ENCODE measurements around the gene FOXC1. TPM values are rescaled to one million over a fixed set of nuclear protein-coding genes. Genes with fewer than 3 reads are reported as not detected.
A peak's percentile ranks its signal among the peaks of the same experiment; 100 is the strongest.

FOXC1 gene
- total and polyA plus RNA-seq, 2 of the 13 experiments (the other 11 are each of a cell fraction or from before 2014, with no cell fraction given) = 0.44 to 0.55 TPM

DNA sequence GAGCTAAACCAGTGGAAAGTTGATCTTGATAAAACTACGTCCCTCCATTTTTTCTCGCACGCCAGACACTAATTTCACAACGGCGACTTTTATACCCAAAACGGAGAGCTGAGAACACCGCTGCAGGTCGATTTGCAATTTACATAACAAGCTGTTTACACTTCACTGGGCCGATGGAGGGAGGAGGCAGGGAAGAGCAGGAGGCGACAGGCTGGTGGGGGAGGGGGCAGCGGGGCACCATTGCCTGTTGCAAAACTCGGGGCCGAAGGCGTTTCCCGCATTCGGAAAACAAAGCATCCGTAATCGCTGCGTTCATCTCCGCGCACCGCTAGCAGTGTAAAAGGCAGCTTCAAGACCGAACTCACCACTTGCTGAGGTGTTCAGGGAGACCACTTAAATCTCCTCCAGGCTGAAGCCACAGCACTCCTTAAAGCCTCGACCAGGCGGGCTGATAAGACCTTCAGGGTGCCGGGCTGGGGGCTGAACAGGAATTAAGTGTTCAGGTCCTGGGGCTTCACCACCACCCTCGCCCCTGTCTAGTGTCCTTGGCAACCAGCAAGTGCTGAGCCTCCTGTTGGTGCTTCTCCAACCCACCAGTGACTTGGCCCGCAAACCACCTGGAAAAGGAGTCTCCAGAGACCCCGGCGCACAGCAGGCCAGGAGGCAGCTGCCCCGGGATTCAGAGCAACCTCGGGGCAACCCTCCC is 2.0 kb upstream of the FOXC1 start:
- in situ Hi-C loops (cut with HindIII; ENCODE audit: extremely low pct_ligation_motif_present, low pct_unique_long_range_greater_than_20kb) = loop anchor here (5.0 kb wide), 1 partner anchor 500 kb away; no protein-coding TSS in a partner anchor
- Histone ChIP-seq H3K27me3 (ENCODE audit: control insufficient read depth in 1 of 2, insufficient read depth in 2 of 2, low read length in 2 of 2) (peaks cover 32 to 69% of the 10 kb centered on the region in 2 experiments), H4K20me1 (ENCODE audit: insufficient read depth, low read length) (peaks cover 11% of the 10 kb centered on the region; the same call in 1 of the 2 replicates), H3K27ac (ENCODE audit: extremely low read length, insufficient read depth, low read length) (no peak overlapping the region), H3K4me1 (ENCODE audit: insufficient read depth, low read length) (peaks cover 55% of the 10 kb centered on the region), H3K4me3 (replicated peaks in 1 of 3; ENCODE audit: insufficient read depth in 1 of 3, low read depth in 2 of 3, low read length in 3 of 3) (peak overlapping the region; percentile 18 to 73 (median 34)), H3K4me2 (ENCODE audit: low read depth, low read length) (peak overlapping the region; percentile 94), H3K9me3 (ENCODE audit: low read length) (no peaks in the 10 kb centered on the region), H3K9ac (ENCODE audit: insufficient read depth, low read depth, low read length) (no peak overlapping the region), H3K36me3 (replicated peaks in 1 of 2; ENCODE audit: control insufficient read depth in 1 of 2, insufficient read depth in 2 of 2, low read length in 2 of 2) (no peaks in the 10 kb centered on the region), H3K79me2 (ENCODE audit: insufficient read depth, low read length) (no peaks in the 10 kb centered on the region), H2AFZ (ENCODE audit: low read length) (no peak overlapping the region)
- BruUV-seq (replicated peaks) = no TSS peak
- POLR2A ChIA-PET = no interaction called here
- DNase-seq (ENCODE audit: low spot score) (peak; percentile 52), ATAC-seq (no peak; the same call in 2 of the 3 replicates), FAIRE-seq (no peak)
- WGBS (ENCODE audit: low lambda C conversion rate) = 2% methylated on average over 28 of the region's 32 CpGs
- intact Hi-C loops (cut with micrococcal nuclease; ENCODE audit: unreplicated experiment) = no loop called here
- CTCF ChIA-PET (ENCODE audit: low intra/inter-chr PET ratio, low total read pairs) = no interaction called here
- TF ChIP-seq, protein P1, sequence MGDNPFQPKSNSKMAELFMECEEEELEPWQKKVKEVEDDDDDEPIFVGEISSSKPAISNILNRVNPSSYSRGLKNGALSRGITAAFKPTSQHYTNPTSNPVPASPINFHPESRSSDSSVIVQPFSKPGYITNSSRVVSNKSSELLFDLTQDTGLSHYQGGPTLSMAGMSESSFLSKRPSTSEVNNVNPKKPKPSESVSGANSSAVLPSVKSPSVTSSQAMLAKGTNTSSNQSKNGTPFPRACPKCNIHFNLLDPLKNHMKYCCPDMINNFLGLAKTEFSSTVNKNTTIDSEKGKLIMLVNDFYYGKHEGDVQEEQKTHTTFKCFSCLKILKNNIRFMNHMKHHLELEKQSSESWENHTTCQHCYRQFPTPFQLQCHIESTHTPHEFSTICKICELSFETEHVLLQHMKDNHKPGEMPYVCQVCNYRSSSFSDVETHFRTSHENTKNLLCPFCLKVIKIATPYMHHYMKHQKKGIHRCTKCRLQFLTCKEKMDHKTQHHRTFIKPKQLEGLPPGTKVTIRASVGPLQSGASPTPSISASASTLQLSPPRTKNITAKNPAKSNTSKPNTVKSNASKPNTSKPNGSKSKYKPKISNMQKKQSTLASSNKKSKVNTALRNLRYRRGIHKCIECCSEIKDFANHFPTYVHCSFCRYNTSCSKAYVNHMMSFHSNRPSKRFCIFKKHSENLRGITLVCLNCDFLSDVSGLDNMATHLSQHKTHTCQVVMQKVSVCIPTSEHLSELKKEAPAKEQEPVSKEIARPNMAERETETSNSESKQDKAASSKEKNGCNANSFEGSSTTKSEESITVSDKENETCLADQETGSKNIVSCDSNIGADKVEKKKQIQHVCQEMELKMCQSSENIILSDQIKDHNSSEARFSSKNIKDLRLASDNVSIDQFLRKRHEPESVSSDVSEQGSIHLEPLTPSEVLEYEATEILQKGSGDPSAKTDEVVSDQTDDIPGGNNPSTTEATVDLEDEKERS (CRISPR knock-in tag; IDR thresholded peaks at IDR 0.05) = peak; percentile 58; the same call in 1 of the 2 replicates
- TF ChIP-seq ZNF598 (CRISPR knock-in tag; IDR thresholded peaks at IDR 0.05; ENCODE audit: borderline replicate concordance) (0 out of 2 replicates have a peak, but pooled peaks have one; percentile 40), ISL2 (CRISPR knock-in tag; IDR thresholded peaks at IDR 0.05) (no peak), HNF4G (IDR thresholded peaks at IDR 0.05; ENCODE audit: borderline replicate concordance, low read depth, low read length) (no peak), HNF4G (CRISPR knock-in tag; IDR thresholded peaks at IDR 0.05; ENCODE audit: borderline replicate concordance, low read depth) (no peak), SKI (IDR thresholded peaks at IDR 0.05; ENCODE audit: partially characterized antibody) (peak; percentile 31), KMT2B (CRISPR knock-in tag; IDR thresholded peaks at IDR 0.05) (0 out of 2 replicates have a peak, but pooled peaks have one; percentile 29), RAD21 (CRISPR knock-in tag; IDR thresholded peaks at IDR 0.05) (no peak), TOPORS (CRISPR knock-in tag; IDR thresholded peaks at IDR 0.05) (0 out of 2 replicates have a peak, but pooled peaks have one; percentile 44), ZNF543 (CRISPR knock-in tag; IDR thresholded peaks at IDR 0.05) (no peak), PHF21A (CRISPR knock-in tag; IDR thresholded peaks at IDR 0.05) (0 out of 2 replicates have a peak, but pooled peaks have one; percentile 42), ZMYM4 (CRISPR knock-in tag; IDR thresholded peaks at IDR 0.05) (peak; percentile 24; the same call in 1 of the 2 replicates)
- TF ChIP-seq, protein P2, sequence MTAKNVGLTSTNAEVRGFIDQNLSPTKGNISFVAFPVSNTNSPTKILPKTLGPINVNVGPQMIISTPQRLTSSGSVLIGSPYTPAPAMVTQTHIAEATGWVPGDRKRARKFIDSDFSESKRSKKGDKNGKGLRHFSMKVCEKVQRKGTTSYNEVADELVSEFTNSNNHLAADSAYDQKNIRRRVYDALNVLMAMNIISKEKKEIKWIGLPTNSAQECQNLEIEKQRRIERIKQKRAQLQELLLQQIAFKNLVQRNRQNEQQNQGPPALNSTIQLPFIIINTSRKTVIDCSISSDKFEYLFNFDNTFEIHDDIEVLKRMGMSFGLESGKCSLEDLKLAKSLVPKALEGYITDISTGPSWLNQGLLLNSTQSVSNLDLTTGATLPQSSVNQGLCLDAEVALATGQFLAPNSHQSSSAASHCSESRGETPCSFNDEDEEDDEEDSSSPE (CRISPR knock-in tag; IDR thresholded peaks at IDR 0.05) = 0 out of 2 replicates have a peak, but pooled peaks have one; percentile 32
- TF ChIP-seq, protein P3, sequence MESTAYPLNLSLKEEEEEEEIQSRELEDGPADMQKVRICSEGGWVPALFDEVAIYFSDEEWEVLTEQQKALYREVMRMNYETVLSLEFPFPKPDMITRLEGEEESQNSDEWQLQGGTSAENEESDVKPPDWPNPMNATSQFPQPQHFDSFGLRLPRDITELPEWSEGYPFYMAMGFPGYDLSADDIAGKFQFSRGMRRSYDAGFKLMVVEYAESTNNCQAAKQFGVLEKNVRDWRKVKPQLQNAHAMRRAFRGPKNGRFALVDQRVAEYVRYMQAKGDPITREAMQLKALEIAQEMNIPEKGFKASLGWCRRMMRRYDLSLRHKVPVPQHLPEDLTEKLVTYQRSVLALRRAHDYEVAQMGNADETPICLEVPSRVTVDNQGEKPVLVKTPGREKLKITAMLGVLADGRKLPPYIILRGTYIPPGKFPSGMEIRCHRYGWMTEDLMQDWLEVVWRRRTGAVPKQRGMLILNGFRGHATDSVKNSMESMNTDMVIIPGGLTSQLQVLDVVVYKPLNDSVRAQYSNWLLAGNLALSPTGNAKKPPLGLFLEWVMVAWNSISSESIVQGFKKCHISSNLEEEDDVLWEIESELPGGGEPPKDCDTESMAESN (CRISPR knock-in tag; conservative IDR thresholded peaks at IDR 0.05) = peak; percentile 17; the same call in 1 of the 2 replicates
- TF ChIP-seq, protein P4, sequence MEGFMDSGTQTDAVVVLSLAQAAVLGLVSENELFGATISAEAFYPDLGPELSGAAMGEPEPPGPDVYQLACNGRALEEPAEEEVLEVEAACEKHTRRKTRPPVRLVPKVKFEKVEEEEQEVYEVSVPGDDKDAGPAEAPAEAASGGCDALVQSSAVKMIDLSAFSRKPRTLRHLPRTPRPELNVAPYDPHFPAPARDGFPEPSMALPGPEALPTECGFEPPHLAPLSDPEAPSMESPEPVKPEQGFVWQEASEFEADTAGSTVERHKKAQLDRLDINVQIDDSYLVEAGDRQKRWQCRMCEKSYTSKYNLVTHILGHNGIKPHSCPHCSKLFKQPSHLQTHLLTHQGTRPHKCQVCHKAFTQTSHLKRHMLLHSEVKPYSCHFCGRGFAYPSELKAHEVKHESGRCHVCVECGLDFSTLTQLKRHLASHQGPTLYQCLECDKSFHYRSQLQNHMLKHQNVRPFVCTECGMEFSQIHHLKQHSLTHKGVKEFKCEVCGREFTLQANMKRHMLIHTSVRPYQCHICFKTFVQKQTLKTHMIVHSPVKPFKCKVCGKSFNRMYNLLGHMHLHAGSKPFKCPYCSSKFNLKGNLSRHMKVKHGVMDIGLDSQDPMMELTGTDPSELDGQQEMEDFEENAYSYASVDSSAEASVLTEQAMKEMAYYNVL (CRISPR knock-in tag; IDR thresholded peaks at IDR 0.05; ENCODE audit: borderline replicate concordance) = peak; percentile 47; the same call in 1 of the 2 replicates

Measured in HepG2 (cell line).